Neural crest cell (in vitro differentiated cells): ENCODE results near the gene TPD52L1. TPM values are rescaled to one million over a fixed set of nuclear protein-coding genes. Genes with fewer than 3 reads are reported as not detected.

Experiments
- DNase-seq: peaks from one replicate; pipeline ENCODE4 v3.0.0; 2021; ENCODE audit warnings: low read depth, mixed read lengths, low spot score
- H3K27ac Mint-ChIP-seq: one replicate; pipeline ENCODE4 v1.8.0; 2021; ENCODE audit warnings: mild to moderate bottlenecking, mixed read lengths; ENCODE audit not compliant: unreplicated experiment
- H3K27me3 Mint-ChIP-seq: 2 replicates; pipeline ENCODE4 v1.8.0; 2021; ENCODE audit warnings: low read depth, mild to moderate bottlenecking, mixed read lengths
- H3K36me3 Mint-ChIP-seq: 2 replicates; pipeline ENCODE4 v1.8.0; 2021; ENCODE audit warnings: low read depth, mild to moderate bottlenecking, mixed read lengths
- H3K4me1 Mint-ChIP-seq: 2 replicates; pipeline ENCODE4 v1.8.0; 2021; ENCODE audit warnings: mixed read lengths
- H3K4me3 Mint-ChIP-seq: one replicate; pipeline ENCODE4 v1.8.0; 2021; ENCODE audit warnings: mild to moderate bottlenecking, mixed read lengths
- H3K9me3 Mint-ChIP-seq: 2 replicates; pipeline ENCODE4 v1.8.0; 2021; ENCODE audit warnings: mixed read lengths
- CTCF ChIP-seq: fragments of 200-600 bp; sonication (generic); conservative IDR thresholded peaks from 2 replicates; pipeline ENCODE4 v1.5.0; 2021; ENCODE audit warnings: antibody characterized with exemption, mild to moderate bottlenecking
- total RNA-seq: library from RNA; stranded (reverse); gene quantifications from 2 replicates; pipeline ENCODE4 v1.2.1, GENCODE V29; 2021

Gene TPD52L1
- total RNA-seq, 1 donor from 2014 or later: 2.9 TPM

- Mint-ChIP-seq H3K4me3 (peak overlapping the region; percentile 87), H3K27me3 (peaks cover 37% of the 10 kb centered on the region), H3K4me1 (peaks cover 52% of the 10 kb centered on the region), H3K9me3 (peaks cover 9% of the 10 kb centered on the region), H3K27ac (no peak overlapping the region), H3K36me3 (peaks cover 11% of the 10 kb centered on the region)
- DNase-seq: no peak
- TF ChIP-seq CTCF: no peak
These were observed 149.9 kb downstream of the TPD52L1 start for GRCh38 chr6:125303512-125303854.

- no peak overlapping the region for H3K4me3 Mint-ChIP-seq
- H3K27ac Mint-ChIP-seq: no peak overlapping the region
- no peak for DNase-seq
- peaks cover 9% of the 10 kb centered on the region for H3K9me3 Mint-ChIP-seq
- H3K27me3 Mint-ChIP-seq: peaks cover 40% of the 10 kb centered on the region
- peaks cover 3% of the 10 kb centered on the region for H3K36me3 Mint-ChIP-seq
- H3K4me1 Mint-ChIP-seq: peaks cover 42% of the 10 kb centered on the region
- no peak for TF ChIP-seq CTCF
These were observed 151.5 kb downstream of the TPD52L1 start for GRCh38 chr6:125304970-125305660.

GRCh38 chr6:125306756-125307149 lies 153.2 kb downstream of the TPD52L1 start:
- H3K27me3 Mint-ChIP-seq: peaks cover 43% of the 10 kb centered on the region
- TF ChIP-seq CTCF: no peak
- no peak overlapping the region for H3K27ac Mint-ChIP-seq
- H3K4me1 Mint-ChIP-seq: peaks cover 35% of the 10 kb centered on the region
- peaks cover 3% of the 10 kb centered on the region for H3K36me3 Mint-ChIP-seq
- DNase-seq: no peak
- H3K4me3 Mint-ChIP-seq: peak overlapping the region; percentile 29
- peaks cover 9% of the 10 kb centered on the region for H3K9me3 Mint-ChIP-seq

- peaks cover 35% of the 10 kb centered on the region for H3K4me1 Mint-ChIP-seq
- H3K36me3 Mint-ChIP-seq: peaks cover 3% of the 10 kb centered on the region
- H3K9me3 Mint-ChIP-seq: peaks cover 9% of the 10 kb centered on the region
- peak overlapping the region; percentile 29 for H3K4me3 Mint-ChIP-seq
- no peak for DNase-seq
- peaks cover 49% of the 10 kb centered on the region for H3K27me3 Mint-ChIP-seq
- TF ChIP-seq CTCF: no peak
- no peak overlapping the region for H3K27ac Mint-ChIP-seq
These were observed 153.7 kb downstream of the TPD52L1 start for GRCh38 chr6:125307150-125307838.

- peaks cover 34% of the 10 kb centered on the region for H3K4me1 Mint-ChIP-seq
- peaks cover 50% of the 10 kb centered on the region for H3K27me3 Mint-ChIP-seq
- no peak overlapping the region for H3K4me3 Mint-ChIP-seq
- H3K9me3 Mint-ChIP-seq: peaks cover 9% of the 10 kb centered on the region
- no peak overlapping the region for H3K27ac Mint-ChIP-seq
- H3K36me3 Mint-ChIP-seq: peaks cover 3% of the 10 kb centered on the region
- no peak for TF ChIP-seq CTCF
- DNase-seq: no peak
These were observed 154.5 kb downstream of the TPD52L1 start for GRCh38 chr6:125307964-125308615.
